GM12878 (cell line): Measurements from ENCODE around the gene ADGRD1. TPM values are rescaled to one million over a fixed set of nuclear protein-coding genes. Genes with fewer than 3 reads are reported as not detected.

ENCODE experiments used
- ATAC-seq: fragments of 200-7000 bp; cut with Tn5 transposase; 3 replicates; pipeline ENCODE4 v1.9.1; 2020; ENCODE audit warnings: mild to moderate bottlenecking, moderate library complexity
- BruUV-seq: library from RNA; stranded (reverse); fragments of 400-500 nt; replicated peaks from 2 replicates; lab custom pipeline; 2021; lab: Mats Ljungman, UMichigan
- CTCF ChIA-PET: fragments of 300-600 bp; sonication (Branson Sonifier 250); formaldehyde crosslinking; extraction: SDS; loops from one replicate; lab custom pipeline; 2021; ENCODE audit warnings: inconsistent platforms; lab: Yijun Ruan, JAX
- POLR2A ChIA-PET: fragments of 350-600 bp; formaldehyde crosslinking; extraction: SDS; loops from one replicate; lab custom pipeline; 2021; ENCODE audit warnings: inconsistent platforms; lab: Charles Lee
- RAD21 ChIA-PET: fragments of 300-600 bp; sonication (Branson Sonifier 250); formaldehyde crosslinking; loops from one replicate; lab custom pipeline; 2023; ENCODE audit warnings: antibody characterized with exemption; ENCODE audit not compliant: unreplicated experiment; lab: Charles Lee
- SMC1A ChIA-PET: fragments of 300-600 bp; sonication (Branson Sonifier 250); formaldehyde crosslinking; loops from one replicate; lab custom pipeline; 2023; ENCODE audit not compliant: unreplicated experiment, uncharacterized antibody; lab: Charles Lee
- DNase-seq: peaks from one replicate; pipeline ENCODE4 v3.0.0-alpha.2; 2011; ENCODE audit warnings: low read depth, low spot score
- FAIRE-seq: peaks from 3 replicates; lab custom pipeline; 2011; peaks lifted over from hg19 to GRCh38; lab: Jason Lieb, UNC
- H2AFZ ChIP-seq: 2 replicates; pipeline ENCODE4 v1.6.0; 2011; ENCODE audit warnings: low read depth, low read length, control low read depth; ENCODE audit not compliant: control insufficient read depth
- H3K27ac ChIP-seq: 2 replicates; pipeline ENCODE4 v1.5.1; 2011; ENCODE audit warnings: control low read depth; ENCODE audit not compliant: control insufficient read depth, insufficient read depth
- H3K27me3 ChIP-seq, 2 experiments: replicated peaks in 1 of 2; 2 replicates each; pipeline versions ENCODE4 v1.6.0 to v1.6.1; 2011; ENCODE audit warnings: low read length in 1 of 2; ENCODE audit not compliant: control insufficient read depth in 2 of 2, insufficient read depth in 2 of 2
- H3K36me3 ChIP-seq, 2 experiments: 2 replicates each; pipeline ENCODE4 v1.5.1; 2011; ENCODE audit warnings: low read length in 1 of 2; ENCODE audit not compliant: control insufficient read depth in 2 of 2, insufficient read depth in 2 of 2
- H3K4me1 ChIP-seq: 2 replicates; pipeline ENCODE4 v1.6.1; 2011; ENCODE audit warnings: mild to moderate bottlenecking, low read length, moderate library complexity, mixed read lengths; ENCODE audit not compliant: control insufficient read depth, insufficient read depth
- H3K4me2 ChIP-seq: 2 replicates; pipeline ENCODE4 v1.6.0; 2011; ENCODE audit warnings: control low read depth; ENCODE audit not compliant: control insufficient read depth, insufficient read depth
- H3K4me3 ChIP-seq: fragments of 200-600 bp; sonication (generic); 2 replicates; pipeline ENCODE4 v1.5.1; 2016
- H3K79me2 ChIP-seq: 2 replicates; pipeline ENCODE4 v1.6.0; 2011; ENCODE audit warnings: low read length; ENCODE audit not compliant: control insufficient read depth, insufficient read depth
- H3K9ac ChIP-seq: 2 replicates; pipeline ENCODE4 v1.8.0; 2011; ENCODE audit warnings: low read length, control low read depth, mixed read lengths; ENCODE audit not compliant: control insufficient read depth, insufficient read depth
- H3K9me3 ChIP-seq: replicated peaks from 3 replicates; pipeline ENCODE4 v1.5.1; 2011; ENCODE audit warnings: mild to moderate bottlenecking, low read length; ENCODE audit not compliant: control insufficient read depth, insufficient read depth
- H4K20me1 ChIP-seq: 2 replicates; pipeline ENCODE4 v1.6.0; 2011; ENCODE audit not compliant: control insufficient read depth, insufficient read depth
- CREB1 ChIP-seq: IDR thresholded peaks from 2 replicates; pipeline ENCODE4 v1.6.1; 2012; ENCODE audit warnings: low read depth, mild to moderate bottlenecking, inconsistent platforms
- E2F4 ChIP-seq: IDR thresholded peaks from 2 replicates; pipeline ENCODE4 v1.6.1; 2012; ENCODE audit warnings: low read depth, low read length, improper control_type of control experiment
- EGR1 ChIP-seq, 2 experiments: IDR thresholded peaks; 1 replicate in 1 of 2; 2 replicates in 1 of 2; pipeline ENCODE4 v1.6.1; 2011 to 2012; ENCODE audit warnings: low read depth in 2 of 2, low read length in 2 of 2, borderline replicate concordance in 1 of 2, mild to moderate bottlenecking in 1 of 2, moderate library complexity in 1 of 2
- FOXM1 ChIP-seq: IDR thresholded peaks from 2 replicates; pipeline ENCODE4 v1.6.1; 2012; ENCODE audit warnings: low read depth, mild to moderate bottlenecking, inconsistent platforms, low read length, moderate library complexity
- NFYA ChIP-seq: IDR thresholded peaks from 2 replicates; pipeline ENCODE4 v1.6.1; 2011; ENCODE audit warnings: low read depth, mild to moderate bottlenecking, low read length, improper control_type of control experiment, borderline replicate concordance
- NFYB ChIP-seq: IDR thresholded peaks from 2 replicates; pipeline ENCODE4 v1.6.1; 2011; ENCODE audit warnings: low read depth, mild to moderate bottlenecking, low read length, improper control_type of control experiment, moderate library complexity; ENCODE audit not compliant: insufficient read depth
- SREBF1 ChIP-seq: IDR thresholded peaks from 2 replicates; pipeline ENCODE4 v1.6.1; 2012; ENCODE audit warnings: mild to moderate bottlenecking, low read length
- SUPT20H ChIP-seq: IDR thresholded peaks from 2 replicates; pipeline ENCODE4 v1.6.1; 2011; ENCODE audit warnings: low read depth, mild to moderate bottlenecking, low read length, moderate library complexity, borderline replicate concordance; ENCODE audit not compliant: control insufficient read depth
- TARDBP ChIP-seq: IDR thresholded peaks from 2 replicates; pipeline ENCODE4 v1.6.1; 2016; ENCODE audit warnings: borderline replicate concordance
- TCF12 ChIP-seq: IDR thresholded peaks from 2 replicates; pipeline ENCODE4 v1.6.1; 2011; ENCODE audit warnings: low read depth, mild to moderate bottlenecking, low read length
- USF1 ChIP-seq: IDR thresholded peaks from 2 replicates; pipeline ENCODE4 v1.6.1; 2011; ENCODE audit warnings: borderline replicate concordance, low read depth, mild to moderate bottlenecking, moderate library complexity, mixed read lengths, low read length; ENCODE audit not compliant: insufficient read depth; ENCODE audit errors: extremely low read length
- YBX1 ChIP-seq: fragments of 450-650 bp; IDR thresholded peaks from 2 replicates; pipeline ENCODE4 v1.6.1; 2016; ENCODE audit warnings: antibody characterized with exemption
- ZNF207 ChIP-seq: fragments of 450-650 bp; IDR thresholded peaks from 2 replicates; pipeline ENCODE4 v1.6.1; 2014; ENCODE audit warnings: antibody characterized with exemption, mild to moderate bottlenecking, borderline replicate concordance
- WGBS: methylation state at CpG from one replicate; pipeline ENCODE4 v1.1.6; 2016; ENCODE audit warnings: low lambda C conversion rate; ENCODE audit not compliant: insufficient replicate concordance, insufficient coverage; ENCODE audit errors: missing lambda C conversion rate; 5-methylcytosine and 5-hydroxymethylcytosine counted together
- in situ Hi-C: fragments of 300-500 bp; cut with MboI; formaldehyde crosslinking; loops from 9 replicates; pipeline ENCODE4 v1.14.3; 2018; ENCODE audit warnings: mixed read lengths
- intact Hi-C: fragments of 100-400 bp; cut with micrococcal nuclease; formaldehyde crosslinking; loops from one replicate; pipeline ENCODE4 v1.14.2; 2022; ENCODE audit not compliant: unreplicated experiment
- polyA plus RNA-seq, 11 experiments: library from polyadenylated mRNA; depleted of rRNA in 4 of 11; unstranded in 6 of 11; stranded (reverse) in 5 of 11; fragments of >200 nt; fragmentation: Nextera tagmentation in 4 of 11; fragmentation: Illumina TruSeq in 1 of 11; extraction: Ambion mirVana in 4 of 11; extraction: Trizol in 1 of 11; gene quantifications; 1 replicate in 1 of 11; 2 replicates in 10 of 11; pipeline versions ENCODE4 v1.2.1 to v1.2.3, GENCODE V29; 2011 to 2016; ENCODE audit warnings: inconsistent platforms in 2 of 11, missing spikeins in 2 of 11, low read depth in 1 of 11
- total RNA-seq, 4 experiments: library from RNA; depleted of rRNA in 3 of 4; stranded (reverse); fragments of >200 nt in 3 of 4; fragmentation: Illumina TruSeq in 1 of 4; extraction: Trizol in 1 of 4; gene quantifications; 2 replicates each; pipeline versions ENCODE4 v1.2.1 to v1.2.3, GENCODE V29; 2013 to 2021
- TF ChIP-seq, protein P1 (sequence below): fragments of 450-650 bp; IDR thresholded peaks from 2 replicates; pipeline ENCODE4 v1.6.1; 2017; ENCODE audit warnings: mild to moderate bottlenecking, moderate library complexity
- TF ChIP-seq, protein P2 (sequence below): IDR thresholded peaks from 2 replicates; pipeline ENCODE4 v1.6.1; 2011; ENCODE audit warnings: low read depth, mild to moderate bottlenecking, low read length, moderate library complexity, borderline replicate concordance; ENCODE audit errors: extremely low read depth

Gene ADGRD1
- total and polyA plus RNA-seq, 10 of the 15 experiments (the other 5 are each of a cell fraction or from before 2014, with no cell fraction given), result 0.15 to 12.7 (median 1.2) TPM

- ATAC-seq, result no peak
- in situ Hi-C loops, result no loop called here
- DNase-seq, result no peak
- Histone ChIP-seq H3K9me3 (no peaks in the 10 kb centered on the region), H3K4me2 (no peak overlapping the region), H3K79me2 (no peaks in the 10 kb centered on the region), H3K27me3 (no peaks in the 10 kb centered on the region), H3K4me1 (0 out of 2 replicates have a peak, but pooled peaks cover 5% of the 10 kb centered on the region), H2AFZ (no peak overlapping the region), H3K36me3 (no peaks in the 10 kb centered on the region), H3K27ac (no peak overlapping the region), H3K9ac (no peak overlapping the region), H4K20me1 (no peaks in the 10 kb centered on the region), H3K4me3 (no peak overlapping the region)
- TF ChIP-seq NFYB (no peak), SREBF1 (no peak), YBX1 (no peak), EGR1 (IDR thresholded peaks at IDR 0.05; ENCODE audit: borderline replicate concordance in 1 of 2, low read depth in 2 of 2, low read length in 2 of 2) (no peak), SUPT20H (no peak), NFYA (no peak), TARDBP (no peak), E2F4 (no peak), USF1 (no peak), FOXM1 (no peak), TCF12 (no peak), ZNF207 (no peak), CREB1 (no peak)
- TF ChIP-seq, protein P1, sequence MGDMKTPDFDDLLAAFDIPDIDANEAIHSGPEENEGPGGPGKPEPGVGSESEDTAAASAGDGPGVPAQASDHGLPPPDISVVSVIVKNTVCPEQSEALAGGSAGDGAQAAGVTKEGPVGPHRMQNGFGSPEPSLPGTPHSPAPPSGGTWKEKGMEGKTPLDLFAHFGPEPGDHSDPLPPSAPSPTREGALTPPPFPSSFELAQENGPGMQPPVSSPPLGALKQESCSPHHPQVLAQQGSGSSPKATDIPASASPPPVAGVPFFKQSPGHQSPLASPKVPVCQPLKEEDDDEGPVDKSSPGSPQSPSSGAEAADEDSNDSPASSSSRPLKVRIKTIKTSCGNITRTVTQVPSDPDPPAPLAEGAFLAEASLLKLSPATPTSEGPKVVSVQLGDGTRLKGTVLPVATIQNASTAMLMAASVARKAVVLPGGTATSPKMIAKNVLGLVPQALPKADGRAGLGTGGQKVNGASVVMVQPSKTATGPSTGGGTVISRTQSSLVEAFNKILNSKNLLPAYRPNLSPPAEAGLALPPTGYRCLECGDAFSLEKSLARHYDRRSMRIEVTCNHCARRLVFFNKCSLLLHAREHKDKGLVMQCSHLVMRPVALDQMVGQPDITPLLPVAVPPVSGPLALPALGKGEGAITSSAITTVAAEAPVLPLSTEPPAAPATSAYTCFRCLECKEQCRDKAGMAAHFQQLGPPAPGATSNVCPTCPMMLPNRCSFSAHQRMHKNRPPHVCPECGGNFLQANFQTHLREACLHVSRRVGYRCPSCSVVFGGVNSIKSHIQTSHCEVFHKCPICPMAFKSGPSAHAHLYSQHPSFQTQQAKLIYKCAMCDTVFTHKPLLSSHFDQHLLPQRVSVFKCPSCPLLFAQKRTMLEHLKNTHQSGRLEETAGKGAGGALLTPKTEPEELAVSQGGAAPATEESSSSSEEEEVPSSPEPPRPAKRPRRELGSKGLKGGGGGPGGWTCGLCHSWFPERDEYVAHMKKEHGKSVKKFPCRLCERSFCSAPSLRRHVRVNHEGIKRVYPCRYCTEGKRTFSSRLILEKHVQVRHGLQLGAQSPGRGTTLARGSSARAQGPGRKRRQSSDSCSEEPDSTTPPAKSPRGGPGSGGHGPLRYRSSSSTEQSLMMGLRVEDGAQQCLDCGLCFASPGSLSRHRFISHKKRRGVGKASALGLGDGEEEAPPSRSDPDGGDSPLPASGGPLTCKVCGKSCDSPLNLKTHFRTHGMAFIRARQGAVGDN, result no peak
- TF ChIP-seq, protein P2, sequence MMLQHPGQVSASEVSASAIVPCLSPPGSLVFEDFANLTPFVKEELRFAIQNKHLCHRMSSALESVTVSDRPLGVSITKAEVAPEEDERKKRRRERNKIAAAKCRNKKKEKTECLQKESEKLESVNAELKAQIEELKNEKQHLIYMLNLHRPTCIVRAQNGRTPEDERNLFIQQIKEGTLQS, result no peak
- BruUV-seq, result no TSS peak
- POLR2A ChIA-PET, result no interaction called here
- SMC1A ChIA-PET, result interaction anchor here (1.5 kb wide), 2 partner anchors 9 to 20 kb away, joined by 3 to 4 read pairs; no protein-coding TSS in a partner anchor
- FAIRE-seq, result no peak
- 87% methylated on average over 9 of the region's 9 CpGs for WGBS
- intact Hi-C loops, result no loop called here
- RAD21 ChIA-PET, result interaction anchor here (1.1 kb wide), 1 partner anchor 30 kb away, joined by 3 read pairs; no protein-coding TSS in a partner anchor
- CTCF ChIA-PET, result interaction anchor here (0.6 to 0.7 kb wide), 2 partner anchors 11 to 82 kb away, joined by 3 read pairs; no protein-coding TSS in a partner anchor
Observed at GRCh38 chr12:130972586-130972950, 18.9 kb downstream of the ADGRD1 start.
